ENCODE results near the gene CYP4Z1.

DNA sequence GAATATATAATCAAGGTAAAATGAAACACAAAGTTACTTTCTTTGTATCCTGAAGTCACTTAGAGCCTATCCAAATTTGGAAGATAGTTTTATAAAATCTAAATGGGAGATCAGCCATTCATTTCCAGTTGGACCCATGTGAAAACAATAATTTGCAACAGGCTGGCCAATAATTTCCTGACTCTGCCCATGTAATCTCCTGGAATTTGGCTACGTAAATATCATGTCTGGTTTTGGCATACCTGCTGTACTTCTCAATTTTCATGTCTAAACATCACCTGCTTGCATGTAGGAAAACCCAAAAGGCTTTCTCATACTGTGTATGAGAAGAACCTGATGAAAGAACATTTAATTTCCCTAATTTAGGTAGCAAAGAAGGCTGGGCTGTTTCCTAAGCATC, 7.7 kb upstream of the CYP4Z1 start:
- TF ChIP-seq, protein P1, sequence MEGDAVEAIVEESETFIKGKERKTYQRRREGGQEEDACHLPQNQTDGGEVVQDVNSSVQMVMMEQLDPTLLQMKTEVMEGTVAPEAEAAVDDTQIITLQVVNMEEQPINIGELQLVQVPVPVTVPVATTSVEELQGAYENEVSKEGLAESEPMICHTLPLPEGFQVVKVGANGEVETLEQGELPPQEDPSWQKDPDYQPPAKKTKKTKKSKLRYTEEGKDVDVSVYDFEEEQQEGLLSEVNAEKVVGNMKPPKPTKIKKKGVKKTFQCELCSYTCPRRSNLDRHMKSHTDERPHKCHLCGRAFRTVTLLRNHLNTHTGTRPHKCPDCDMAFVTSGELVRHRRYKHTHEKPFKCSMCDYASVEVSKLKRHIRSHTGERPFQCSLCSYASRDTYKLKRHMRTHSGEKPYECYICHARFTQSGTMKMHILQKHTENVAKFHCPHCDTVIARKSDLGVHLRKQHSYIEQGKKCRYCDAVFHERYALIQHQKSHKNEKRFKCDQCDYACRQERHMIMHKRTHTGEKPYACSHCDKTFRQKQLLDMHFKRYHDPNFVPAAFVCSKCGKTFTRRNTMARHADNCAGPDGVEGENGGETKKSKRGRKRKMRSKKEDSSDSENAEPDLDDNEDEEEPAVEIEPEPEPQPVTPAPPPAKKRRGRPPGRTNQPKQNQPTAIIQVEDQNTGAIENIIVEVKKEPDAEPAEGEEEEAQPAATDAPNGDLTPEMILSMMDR (IDR thresholded peaks at IDR 0.05; ENCODE audit: extremely low read depth in 1 of 2, insufficient read depth in 1 of 2, low read depth in 1 of 2, low read length in 2 of 2) = no peak
- TF ChIP-seq MAX (IDR thresholded peaks at IDR 0.05; ENCODE audit: insufficient read depth, insufficient read length) = no peak
